AG08396 (cell line): ENCODE results near the gene RHPN2.
"Not testable (repeated sequence)": the region's sequence is repeated elsewhere in the genome, so short reads cannot be mapped to it uniquely, and the experiment has no call there.

Experiments used
- DNase-seq: peaks from one replicate; pipeline ENCODE4 v3.0.0; 2012; ENCODE audit warnings: low spot score, mixed read lengths

RHPN2 gene

DNA sequence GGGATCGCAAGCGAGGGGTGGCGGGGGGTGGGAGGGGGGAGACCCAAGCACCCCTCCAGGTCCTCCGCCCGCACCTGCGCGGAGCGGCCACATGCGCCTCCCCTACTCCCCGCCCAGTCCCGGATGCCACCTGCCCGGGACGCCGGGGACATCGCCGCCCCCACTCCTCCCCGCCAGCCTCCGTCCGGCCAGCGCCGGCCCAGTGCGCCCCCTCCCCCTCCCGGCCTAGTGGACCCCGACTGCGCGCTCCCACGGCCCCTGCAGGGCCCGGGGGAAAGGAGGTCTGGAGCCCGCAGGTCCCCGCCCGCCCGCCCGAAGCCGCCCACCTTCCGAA lies 263 bp downstream of the RHPN2 start:
- peak; percentile 31 for DNase-seq

DNA sequence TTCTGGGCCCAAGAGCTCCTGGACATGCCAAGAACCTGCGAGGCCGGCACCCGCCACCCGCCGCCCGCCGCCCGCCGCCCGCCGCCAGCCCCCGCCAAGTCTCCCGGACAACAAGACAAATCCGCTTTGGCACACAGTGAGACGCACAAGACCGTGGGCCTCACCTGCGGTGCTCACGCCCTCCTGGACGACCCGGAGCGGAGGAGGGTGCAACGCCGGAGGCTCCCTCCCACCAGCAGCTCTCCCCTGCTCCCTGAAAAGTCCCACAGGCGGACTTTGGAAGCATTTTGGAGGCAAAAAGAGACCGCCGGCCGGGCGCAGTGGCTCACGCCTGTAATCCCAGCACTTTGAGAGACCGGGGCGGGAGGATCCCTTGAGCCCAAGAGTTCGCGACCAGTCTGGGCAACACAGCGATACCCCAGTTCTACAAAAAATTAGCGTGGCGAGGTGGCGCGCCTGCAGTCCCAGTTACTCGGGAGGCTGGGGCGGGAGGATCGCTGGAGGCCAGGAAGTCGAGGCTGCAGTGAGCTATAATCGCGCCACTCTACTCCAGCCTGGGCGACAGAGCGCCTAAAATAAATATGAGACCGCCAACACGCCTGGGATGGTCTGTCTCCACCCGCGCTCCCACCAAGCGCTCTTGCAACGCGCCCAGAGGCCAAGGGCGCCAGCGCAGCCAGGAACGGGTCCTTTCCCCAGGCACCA lies 783 bp downstream of the RHPN2 start:
- no peak for DNase-seq

DNA sequence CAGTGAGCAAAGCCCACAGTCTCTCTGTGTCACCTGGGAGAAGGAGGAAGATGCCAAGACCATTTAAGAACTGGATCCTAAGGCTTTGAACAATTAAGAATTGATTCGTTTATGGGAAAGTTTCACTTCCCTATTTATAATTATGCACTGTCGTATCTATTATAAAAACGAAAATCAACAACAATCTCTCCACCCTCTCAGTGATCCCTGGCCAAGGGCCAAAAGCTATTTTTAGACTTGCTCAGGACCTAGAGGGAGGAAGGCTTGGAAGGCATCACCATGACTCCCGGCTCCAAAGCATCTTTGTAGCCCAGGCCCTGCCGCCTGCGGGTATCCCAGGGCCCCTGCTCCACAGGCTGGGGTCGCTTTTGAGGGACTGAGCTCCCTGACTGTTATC lies 1.3 kb downstream of the RHPN2 start:
- peak; percentile 41 for DNase-seq

DNA sequence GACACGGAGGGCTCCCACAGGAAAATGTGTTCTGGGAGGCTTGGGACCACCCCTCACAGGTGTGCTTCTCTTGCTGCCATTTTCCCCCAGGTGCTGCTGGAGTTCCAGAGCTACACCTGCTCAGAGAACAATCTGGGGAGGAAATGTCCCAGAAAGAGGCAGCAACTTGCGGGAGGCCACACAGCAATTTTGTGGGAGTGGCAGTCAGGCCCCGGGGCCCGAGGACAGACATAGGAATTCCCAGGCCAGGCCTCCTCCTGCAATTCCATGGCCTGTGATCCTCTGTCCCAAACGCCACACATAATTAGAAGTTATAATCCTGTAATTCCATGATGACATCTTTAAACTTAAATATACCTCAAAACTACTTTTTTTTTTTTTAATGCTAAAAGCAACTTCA lies 1.8 kb downstream of the RHPN2 start:
- DNase-seq: no peak

DNA sequence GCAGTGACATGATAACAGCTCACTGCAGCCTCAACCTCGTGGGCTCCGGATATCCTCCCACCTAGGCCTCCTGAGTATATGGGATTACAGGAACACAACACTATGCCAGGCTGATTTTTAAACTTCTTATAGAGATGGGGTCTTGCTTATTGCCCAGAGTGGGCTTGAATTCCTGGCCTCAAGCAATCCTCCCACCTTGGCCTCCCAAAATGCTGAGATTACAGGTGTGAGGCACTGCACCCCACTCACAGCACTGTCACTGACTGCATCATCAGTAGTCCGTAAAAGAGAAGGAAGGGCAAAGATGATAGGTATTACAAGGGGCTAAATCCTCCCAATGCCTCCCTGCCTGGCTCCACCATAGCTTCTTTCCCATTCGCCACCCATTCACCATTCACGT lies 4.1 kb downstream of the RHPN2 start:
- DNase-seq: no peak

DNA sequence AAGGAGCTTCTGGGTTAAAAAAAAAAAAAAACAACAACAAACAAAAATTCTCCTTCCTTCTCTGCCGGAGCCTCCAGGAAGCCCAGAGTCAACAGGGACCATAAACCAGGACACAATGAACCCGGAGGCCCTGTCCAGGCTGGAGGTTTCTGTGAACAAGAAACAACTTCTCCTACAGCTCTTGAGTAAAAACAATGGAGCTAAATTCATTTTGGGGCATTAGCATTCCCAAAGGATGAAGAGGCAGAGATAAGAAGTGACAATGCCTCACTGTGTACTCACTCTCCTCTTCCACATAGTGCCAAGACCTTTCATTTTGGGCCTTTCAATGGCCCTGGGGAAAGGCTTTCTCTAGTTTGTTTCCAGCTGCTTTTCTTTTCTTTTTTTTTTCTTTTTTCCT lies 9.0 kb downstream of the RHPN2 start:
- DNase-seq: no peak

DNA sequence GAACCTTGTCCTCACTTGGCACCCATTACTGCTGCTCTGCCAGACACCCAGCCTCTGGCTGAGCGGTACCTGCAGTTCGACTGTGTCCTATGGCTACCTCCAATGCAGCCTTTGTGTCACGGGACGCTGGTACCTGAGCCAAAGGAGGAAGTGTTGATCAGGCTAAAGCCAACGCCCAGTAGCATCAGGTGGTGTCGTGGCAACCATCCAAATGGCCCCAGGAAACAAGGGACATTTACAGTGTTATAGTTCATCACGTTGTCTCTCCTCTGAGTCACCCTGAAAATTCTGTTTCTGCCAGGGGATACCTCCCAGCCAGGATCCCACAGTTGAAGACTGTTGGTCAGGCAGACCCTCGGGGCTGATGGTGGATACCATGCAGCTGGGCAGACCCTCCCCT lies 10.1 kb downstream of the RHPN2 start:
- no peak for DNase-seq

DNA sequence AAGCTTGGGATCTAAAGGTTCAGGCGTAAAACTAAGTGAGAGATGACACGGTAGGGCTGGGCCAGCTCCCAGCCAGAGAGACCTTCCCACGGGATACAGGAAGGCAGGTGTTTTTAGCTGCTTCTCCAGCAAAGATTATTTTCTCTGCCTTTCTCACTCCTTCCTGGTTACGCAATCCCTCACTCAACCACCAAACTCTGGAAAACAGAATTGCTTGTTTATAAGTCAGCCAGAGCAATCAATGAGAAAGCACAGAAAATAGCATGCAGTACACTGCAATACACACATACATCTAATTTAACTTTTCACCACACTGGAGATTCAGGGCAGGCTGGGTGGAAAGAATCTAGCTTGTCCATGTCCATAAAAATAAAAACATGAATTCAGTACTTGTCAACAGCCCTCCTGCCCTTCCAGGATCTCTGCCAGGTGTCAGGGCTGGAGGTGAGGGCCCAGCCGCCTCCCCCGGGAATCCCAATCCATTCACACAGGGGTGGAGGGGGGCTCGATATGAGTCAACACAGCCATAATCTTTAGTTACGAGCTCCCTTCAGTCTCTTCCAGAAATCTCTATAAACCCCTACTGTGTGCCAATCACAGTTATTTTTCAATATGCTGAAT lies 12.2 kb downstream of the RHPN2 start:
- DNase-seq: no peak

DNA sequence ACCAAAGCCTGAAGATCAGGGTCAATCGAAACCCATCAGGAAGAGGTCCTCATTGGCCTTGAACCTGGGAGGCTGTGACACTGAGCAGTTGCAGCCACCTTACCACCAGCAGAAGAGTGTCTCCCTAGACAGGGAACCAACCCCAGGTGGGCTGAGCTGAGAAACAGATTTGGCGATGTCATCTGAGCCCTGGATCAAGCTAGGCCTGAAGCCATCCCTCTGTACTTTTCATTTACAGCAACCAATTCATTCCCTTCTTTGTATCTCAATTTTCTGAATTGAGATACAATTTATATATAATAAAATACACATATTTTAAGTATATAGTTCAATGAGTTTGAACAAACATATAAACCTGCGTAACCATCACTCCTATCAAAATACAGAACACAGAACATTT lies 14.6 kb downstream of the RHPN2 start:
- no peak for DNase-seq

DNA sequence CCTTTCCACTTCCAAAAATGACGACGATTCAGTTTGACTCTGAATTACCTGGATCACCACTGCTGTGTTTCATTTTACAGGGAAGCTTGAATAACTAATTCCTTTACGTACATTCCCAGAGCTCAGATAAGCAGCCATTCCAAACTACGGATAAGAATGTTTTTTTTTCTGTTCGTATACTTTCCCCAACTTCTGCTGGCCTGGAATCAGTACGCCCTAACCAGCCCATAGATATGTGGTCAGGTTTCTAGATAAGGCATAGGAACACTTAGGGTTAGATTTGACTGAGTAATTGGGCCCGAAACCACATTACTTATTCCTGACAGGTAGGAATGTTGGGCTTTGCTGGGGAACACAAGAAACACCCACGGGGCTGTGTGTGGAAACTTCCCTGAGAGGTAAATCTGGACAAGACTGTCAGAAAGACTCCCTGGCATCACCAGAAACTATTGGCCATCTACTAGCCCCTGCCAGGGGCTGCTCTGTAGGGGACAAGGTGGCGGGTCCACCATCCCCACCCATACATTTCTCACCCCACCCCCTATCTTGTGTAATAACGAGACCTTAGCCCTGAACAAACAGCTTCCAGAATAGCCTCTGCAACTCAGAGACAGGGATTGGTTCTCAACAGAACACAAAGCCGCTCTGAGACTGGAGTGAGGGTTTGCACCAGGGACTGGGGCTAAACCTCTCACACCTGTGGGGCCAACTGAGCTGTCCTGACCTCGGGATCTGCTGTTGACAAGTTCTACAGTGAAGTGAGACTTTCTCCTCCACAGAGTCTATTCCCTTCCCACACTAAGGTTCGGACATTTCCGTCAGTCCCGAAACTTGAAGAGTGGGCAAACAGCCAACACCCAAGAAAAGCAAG lies 15.6 kb downstream of the RHPN2 start:
- no peak for DNase-seq

DNA sequence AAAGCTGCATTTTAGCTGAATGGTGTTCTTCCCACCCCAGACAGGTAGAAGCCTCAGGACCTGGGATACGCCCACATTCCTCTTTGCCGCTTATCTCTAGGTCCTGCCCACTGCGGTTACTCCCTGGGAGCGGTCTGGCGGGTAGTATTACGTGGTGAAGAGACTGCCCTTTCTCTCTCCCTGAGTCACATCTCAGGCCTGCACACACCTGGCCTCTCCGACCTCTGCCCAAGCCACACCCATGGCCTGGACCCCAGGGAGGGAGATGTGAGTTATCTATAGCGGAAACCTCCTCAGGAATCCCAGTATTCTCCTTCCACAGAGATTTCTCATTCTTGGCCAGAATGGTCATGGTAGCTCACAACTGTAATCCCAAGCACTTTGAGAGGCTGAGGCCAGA lies 17.3 kb downstream of the RHPN2 start:
- DNase-seq: no peak

DNA sequence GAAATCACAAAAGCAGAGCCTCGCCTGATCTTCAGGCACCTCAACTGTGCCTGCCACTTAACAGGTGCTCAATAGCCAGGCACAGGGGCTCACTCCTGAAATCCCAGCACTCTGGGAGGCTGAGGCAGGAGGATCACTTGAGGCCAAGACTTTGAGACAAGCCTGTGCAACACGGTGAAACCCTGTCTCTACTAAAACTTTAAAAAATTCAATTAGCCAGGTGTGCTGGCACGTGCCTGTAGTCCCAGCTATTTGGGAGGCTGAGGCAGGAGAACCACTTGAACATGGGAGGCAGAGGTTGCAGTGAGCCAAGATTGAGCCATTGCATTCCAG lies 22.9 kb downstream of the RHPN2 start:
- DNase-seq: not testable (repeated sequence)

DNA sequence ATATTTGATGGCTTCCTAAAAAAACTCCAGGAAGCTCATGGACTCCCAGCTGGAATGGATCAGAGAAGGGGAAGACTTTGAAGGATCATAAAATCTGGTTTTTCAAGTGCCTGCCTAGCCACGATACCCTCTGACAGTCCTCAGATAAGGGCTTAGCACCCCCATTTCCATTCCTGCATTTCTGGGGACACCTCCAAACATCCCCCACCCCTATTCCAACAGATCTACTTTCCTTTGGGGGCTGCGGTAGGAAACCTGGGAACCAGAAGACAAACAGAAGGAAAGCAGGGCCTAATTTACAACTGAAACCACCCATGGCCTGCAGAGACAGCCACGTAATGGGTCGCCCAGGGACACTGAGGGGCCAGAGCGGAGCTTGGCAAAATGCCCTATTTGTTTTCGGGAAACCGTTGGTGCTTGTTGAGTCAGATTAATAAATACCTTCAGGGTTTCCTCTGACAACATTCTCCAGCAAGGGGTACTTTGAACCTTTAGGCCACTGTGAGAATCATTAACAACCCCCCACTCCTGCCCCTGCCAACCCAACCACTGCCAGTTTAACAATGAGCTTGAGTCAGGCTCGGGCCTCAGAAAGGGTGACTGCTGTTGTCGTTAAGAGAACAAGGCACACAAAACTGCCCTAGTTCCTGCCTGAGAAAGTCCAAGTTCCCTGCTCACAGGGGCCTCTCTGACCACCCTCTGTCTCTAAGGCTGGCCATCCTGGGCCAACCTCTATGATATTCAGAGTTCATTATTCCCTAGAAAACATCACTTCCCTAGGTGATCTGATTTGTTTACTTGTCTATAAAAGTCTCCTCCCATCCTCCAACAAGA lies 23.5 kb downstream of the RHPN2 start:
- no peak for DNase-seq

DNA sequence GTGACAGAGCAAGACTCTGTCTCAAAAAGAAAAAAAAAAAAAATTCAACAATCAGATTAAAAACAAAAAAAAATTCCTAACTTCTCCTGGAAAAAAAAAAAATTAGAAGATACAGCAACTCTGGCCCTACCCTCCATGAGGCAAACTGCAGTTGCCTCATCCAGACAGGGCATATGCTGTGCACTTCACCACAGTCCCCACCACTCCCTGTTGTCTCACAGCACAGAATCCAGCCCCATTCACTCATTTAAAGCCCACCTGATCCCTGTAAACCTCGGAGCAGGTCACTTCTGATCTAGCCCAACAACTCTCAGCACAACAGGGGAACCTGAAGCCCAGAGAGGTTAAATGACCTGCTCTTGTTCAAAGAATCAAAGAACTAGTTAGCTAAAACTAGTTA lies 24.9 kb downstream of the RHPN2 start:
- DNase-seq: no peak

DNA sequence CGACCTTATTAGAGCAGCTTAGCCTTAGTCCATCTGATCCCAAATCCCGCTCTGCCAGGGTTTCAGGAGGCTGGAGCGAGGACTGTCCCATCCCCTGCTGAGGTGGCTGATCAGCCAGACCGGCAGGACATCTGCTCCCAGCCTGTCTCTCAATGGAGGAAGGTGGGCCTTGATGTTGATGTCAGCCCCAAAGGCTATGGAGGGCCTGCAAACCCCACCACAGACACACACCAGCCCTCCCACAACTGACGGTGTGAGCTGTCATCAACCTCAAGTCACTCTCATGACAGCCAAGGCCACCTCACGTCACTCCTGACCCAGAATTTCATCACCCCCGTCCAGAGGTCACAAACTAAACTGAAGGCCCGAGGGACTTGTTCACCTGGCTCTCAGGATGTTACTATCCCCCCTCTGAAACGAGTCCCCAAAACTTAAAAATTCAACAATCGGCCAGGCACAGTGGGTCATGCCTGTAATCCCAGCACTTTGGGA lies 25.5 kb downstream of the RHPN2 start:
- DNase-seq: no peak

DNA sequence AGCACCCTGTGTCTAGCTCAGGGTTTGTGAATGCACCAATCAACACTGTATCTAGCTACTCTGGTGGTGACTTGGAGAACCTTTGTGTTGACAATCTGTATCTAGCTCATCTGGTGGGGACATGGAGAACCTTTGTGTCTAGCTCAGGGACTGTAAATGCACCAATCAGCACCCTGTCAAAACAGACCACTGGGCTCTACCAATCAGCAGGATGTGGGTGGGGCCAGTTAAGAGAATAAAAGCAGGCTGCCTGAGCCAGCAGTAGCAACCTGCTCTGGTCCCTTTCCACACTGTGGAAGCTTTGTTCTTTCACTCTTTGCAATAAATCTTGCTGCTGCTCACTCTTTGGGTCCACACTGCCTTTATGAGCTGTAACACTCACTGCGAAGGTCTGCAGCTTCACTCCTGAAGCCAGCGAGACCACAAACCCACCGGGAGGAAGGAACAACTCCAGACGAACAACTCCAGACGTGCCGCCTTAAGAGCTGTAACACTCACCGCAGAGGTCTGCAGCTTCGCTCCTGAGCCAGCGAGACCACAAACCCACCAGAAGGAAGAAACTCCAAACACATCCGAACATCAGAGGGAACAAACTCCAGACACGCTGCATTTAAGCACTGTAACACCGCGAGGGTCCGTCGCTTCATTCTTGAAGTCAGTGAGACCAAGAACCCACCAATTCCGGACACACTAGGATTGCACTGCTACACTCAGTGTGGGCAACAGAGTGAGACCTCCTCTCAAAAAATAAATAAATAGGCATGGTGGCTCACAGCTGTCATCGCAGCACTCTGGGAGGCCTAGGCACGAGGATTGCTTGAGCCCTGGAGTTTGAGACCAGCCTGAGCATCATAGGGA lies 27.3 kb downstream of the RHPN2 start:
- not testable (repeated sequence) for DNase-seq

DNA sequence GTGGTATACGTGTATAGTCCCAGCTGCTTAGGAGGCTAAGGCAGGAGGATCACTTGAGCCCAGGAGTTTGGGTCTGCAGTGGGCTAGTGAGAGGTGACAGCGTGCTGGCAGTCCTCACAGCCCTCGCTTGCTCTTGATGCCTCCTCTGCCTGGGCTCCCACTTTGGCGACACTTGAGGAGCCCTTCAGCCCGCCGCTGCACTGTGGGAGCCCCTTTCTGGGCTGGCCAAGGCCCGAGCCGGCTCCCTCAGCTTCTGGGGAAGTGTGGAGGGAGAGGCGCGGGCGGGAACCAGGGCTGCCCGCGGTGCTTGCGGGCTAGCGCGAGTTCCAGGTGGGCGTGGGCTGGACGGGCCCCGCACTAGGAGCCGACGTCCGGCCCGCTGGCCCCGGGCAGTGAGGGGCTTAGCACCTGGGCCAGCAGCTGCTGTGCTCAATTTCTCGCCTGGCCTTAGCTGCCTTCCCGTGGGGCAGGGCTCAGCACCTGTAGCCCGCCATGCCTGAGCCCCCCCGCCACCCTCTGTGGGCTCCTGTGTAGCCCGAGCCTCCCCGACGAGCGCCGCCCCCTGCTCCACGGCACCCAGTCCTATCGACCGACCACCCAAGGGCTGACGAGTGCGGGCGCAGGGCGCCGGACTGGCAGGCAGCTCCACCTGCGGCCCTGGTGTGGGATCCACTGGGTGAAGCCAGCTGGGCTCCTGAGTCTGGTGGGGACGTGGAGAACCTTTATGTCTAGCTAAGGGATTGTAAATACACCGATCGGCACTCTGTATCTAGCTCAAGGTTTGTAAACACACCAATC lies 28.1 kb downstream of the RHPN2 start:
- not testable (repeated sequence) for DNase-seq

DNA sequence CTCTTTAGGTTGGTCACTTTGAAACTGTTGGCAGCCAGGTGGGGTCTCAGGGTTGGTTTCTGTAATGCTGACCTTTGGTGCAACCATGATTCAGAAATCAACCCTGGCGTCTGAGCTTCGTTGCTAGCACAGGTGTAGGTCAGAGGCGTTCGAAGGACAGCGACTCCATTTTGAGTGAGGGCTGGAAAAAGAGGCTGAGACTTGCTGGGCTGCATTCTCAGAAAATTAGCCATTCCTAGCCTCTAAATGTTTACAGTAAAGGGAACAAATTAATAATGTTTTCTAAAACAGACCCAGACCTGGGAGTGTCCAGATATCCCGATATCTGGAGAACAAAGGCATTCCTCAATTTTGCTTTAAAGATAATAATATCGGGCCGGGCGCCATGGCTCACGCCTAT lies 29.2 kb downstream of the RHPN2 start:
- DNase-seq: no peak

DNA sequence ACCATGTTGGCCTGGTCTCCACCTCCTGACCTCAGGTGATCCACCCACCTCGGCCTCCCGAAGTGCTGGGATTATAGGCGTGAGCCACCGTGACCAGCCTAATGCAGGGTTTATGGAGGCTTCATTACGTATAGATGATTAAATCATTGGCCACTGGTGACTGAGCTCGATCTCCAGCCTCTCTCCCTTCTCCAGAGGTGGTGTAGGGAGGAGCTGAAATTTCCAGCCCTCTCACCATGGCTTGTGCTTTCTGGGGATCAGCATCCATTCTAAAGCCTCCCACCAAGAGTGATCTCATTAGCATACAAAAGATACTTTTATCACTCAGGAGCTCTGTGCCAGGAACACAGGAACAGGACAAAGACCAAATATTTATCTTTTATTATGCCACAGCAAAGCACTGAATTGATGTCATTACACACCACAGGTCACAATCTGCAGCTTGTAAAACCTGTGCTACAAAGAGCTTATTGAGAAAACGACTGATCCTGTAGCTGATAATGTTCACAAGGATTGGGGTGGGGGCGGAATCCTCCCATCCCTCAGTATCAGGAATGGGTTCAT lies 32.4 kb downstream of the RHPN2 start:
- no peak for DNase-seq

DNA sequence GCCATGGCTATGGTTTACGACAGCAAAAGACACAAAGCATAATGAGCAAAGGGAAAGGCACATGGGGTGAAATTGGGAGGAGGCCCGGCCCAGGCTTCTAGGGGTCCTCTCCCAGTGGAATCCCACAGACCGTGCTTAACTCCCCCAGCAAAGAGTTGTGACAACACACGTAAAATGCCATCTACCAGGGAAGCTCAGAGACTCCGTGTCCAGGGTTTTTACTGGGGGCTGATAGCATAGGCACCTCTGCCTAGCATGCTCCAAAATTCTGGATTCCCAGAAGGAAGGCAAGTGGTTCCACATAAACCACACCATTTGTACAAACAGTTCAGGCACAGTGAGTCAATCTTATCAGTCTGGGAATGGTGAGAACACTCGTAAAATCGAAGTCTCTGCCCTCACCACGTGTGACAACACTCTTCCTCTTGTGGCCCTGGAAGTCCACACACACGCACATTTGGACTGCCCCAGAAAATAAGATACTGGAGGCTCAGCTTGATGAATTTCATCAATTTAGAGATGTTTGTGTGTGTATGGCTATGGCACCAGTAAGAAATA lies 34.9 kb downstream of the RHPN2 start:
- DNase-seq: no peak
